Measurements from ENCODE around the gene CASS4. TPM values are rescaled to one million over a fixed set of nuclear protein-coding genes. Genes with fewer than 3 reads are reported as not detected.

CASS4 gene
- total RNA-seq, 1 donor = under 0.01 TPM

- Histone ChIP-seq H3K4me2 (ENCODE audit: insufficient read depth, low read length) (no peak overlapping the region), H3K36me3 (ENCODE audit: insufficient read depth, low read length) (peaks cover 47% of the 10 kb centered on the region), H3K27me3 (ENCODE audit: insufficient read depth, low read length) (no peaks in the 10 kb centered on the region), H4K20me1 (ENCODE audit: insufficient read depth, low read length) (no peaks in the 10 kb centered on the region), H3K27ac (ENCODE audit: low read depth, low read length) (no peak overlapping the region), H3K9me3 (ENCODE audit: low read depth, low read length) (no peaks in the 10 kb centered on the region), H2AFZ (ENCODE audit: low read length) (no peak overlapping the region), H3K4me1 (ENCODE audit: insufficient read depth, low read length) (no peaks in the 10 kb centered on the region), H3K4me3 (ENCODE audit: insufficient read depth, low read length) (no peak overlapping the region), H3K79me2 (ENCODE audit: insufficient read depth, low read length) (peaks cover 31% of the 10 kb centered on the region)
- DNase-seq (ENCODE audit: insufficient read length, low spot score, missing footprints) = no peak
- no peak for TF ChIP-seq CTCF (IDR thresholded peaks at IDR 0.05; ENCODE audit: extremely low read depth, low read depth, low read length)
Measured at GRCh38 chr20:56488566-56488965, 76.5 kb downstream of the CASS4 start.

GRCh38 chr20:56501116-56501515 lies 89.1 kb downstream of the CASS4 start:
- H2AFZ ChIP-seq (ENCODE audit: low read length) = no peak overlapping the region
- no peaks in the 10 kb centered on the region for H3K4me1 ChIP-seq (ENCODE audit: insufficient read depth, low read length)
- peaks cover 5% of the 10 kb centered on the region for H4K20me1 ChIP-seq (ENCODE audit: insufficient read depth, low read length)
- no peak for DNase-seq (ENCODE audit: insufficient read length, low spot score, missing footprints)
- no peaks in the 10 kb centered on the region for H3K36me3 ChIP-seq (ENCODE audit: insufficient read depth, low read length)
- no peaks in the 10 kb centered on the region for H3K9me3 ChIP-seq (ENCODE audit: low read depth, low read length)
- no peak overlapping the region for H3K4me3 ChIP-seq (ENCODE audit: insufficient read depth, low read length)
- no peaks in the 10 kb centered on the region for H3K27me3 ChIP-seq (ENCODE audit: insufficient read depth, low read length)
- TF ChIP-seq CTCF (IDR thresholded peaks at IDR 0.05; ENCODE audit: extremely low read depth, low read depth, low read length) = no peak
- peaks cover 12% of the 10 kb centered on the region for H3K79me2 ChIP-seq (ENCODE audit: insufficient read depth, low read length)
- no peak overlapping the region for H3K27ac ChIP-seq (ENCODE audit: low read depth, low read length)
- H3K4me2 ChIP-seq (ENCODE audit: insufficient read depth, low read length) = no peak overlapping the region

- Histone ChIP-seq H3K9me3 (ENCODE audit: low read depth, low read length) (no peaks in the 10 kb centered on the region), H3K27ac (ENCODE audit: low read depth, low read length) (no peak overlapping the region), H2AFZ (ENCODE audit: low read length) (no peak overlapping the region), H4K20me1 (ENCODE audit: insufficient read depth, low read length) (peaks cover 9% of the 10 kb centered on the region), H3K4me2 (ENCODE audit: insufficient read depth, low read length) (no peak overlapping the region), H3K4me3 (ENCODE audit: insufficient read depth, low read length) (no peak overlapping the region), H3K79me2 (ENCODE audit: insufficient read depth, low read length) (peaks cover 19% of the 10 kb centered on the region), H3K27me3 (ENCODE audit: insufficient read depth, low read length) (no peaks in the 10 kb centered on the region), H3K4me1 (ENCODE audit: insufficient read depth, low read length) (no peaks in the 10 kb centered on the region), H3K36me3 (ENCODE audit: insufficient read depth, low read length) (no peaks in the 10 kb centered on the region)
- no peak for TF ChIP-seq CTCF (IDR thresholded peaks at IDR 0.05; ENCODE audit: extremely low read depth, low read depth, low read length)
- DNase-seq (ENCODE audit: insufficient read length, low spot score, missing footprints) = no peak
Measured at GRCh38 chr20:56503916-56504315, 91.9 kb downstream of the CASS4 start.

GRCh38 chr20:56504373-56505005 lies 92.4 kb downstream of the CASS4 start:
- Histone ChIP-seq H3K4me3 (ENCODE audit: insufficient read depth, low read length) (no peak overlapping the region), H3K4me1 (ENCODE audit: insufficient read depth, low read length) (no peaks in the 10 kb centered on the region), H3K27ac (ENCODE audit: low read depth, low read length) (no peak overlapping the region), H4K20me1 (ENCODE audit: insufficient read depth, low read length) (peaks cover 9% of the 10 kb centered on the region), H3K36me3 (ENCODE audit: insufficient read depth, low read length) (no peaks in the 10 kb centered on the region), H3K79me2 (ENCODE audit: insufficient read depth, low read length) (peaks cover 19% of the 10 kb centered on the region), H3K27me3 (ENCODE audit: insufficient read depth, low read length) (no peaks in the 10 kb centered on the region), H3K4me2 (ENCODE audit: insufficient read depth, low read length) (no peak overlapping the region), H3K9me3 (ENCODE audit: low read depth, low read length) (no peaks in the 10 kb centered on the region), H2AFZ (ENCODE audit: low read length) (no peak overlapping the region)
- TF ChIP-seq CTCF (IDR thresholded peaks at IDR 0.05; ENCODE audit: extremely low read depth, low read depth, low read length) = peak; percentile 51
- no peak for DNase-seq (ENCODE audit: insufficient read length, low spot score, missing footprints)
